T follicular helper cell (primary cell): ENCODE measurements around the gene OSBPL6.

ENCODE experiments used
- DNase-seq: peaks from one replicate; pipeline ENCODE4 v3.0.0-alpha.2; 2020; ENCODE audit warnings: low read depth

The OSBPL6 gene

GRCh38 chr2:178448968-178449661 lies 254.8 kb downstream of the OSBPL6 start:
- DNase-seq, result no peak

- DNase-seq, result no peak
These were observed 255.6 kb downstream of the OSBPL6 start for GRCh38 chr2:178449700-178450523.

GRCh38 chr2:178450524-178450773 lies 256.1 kb downstream of the OSBPL6 start:
- DNase-seq, result peak; percentile 70

- DNase-seq, result peak; percentile 93
These were observed 256.6 kb downstream of the OSBPL6 start, which contains the start of the genes PJVK and PRKRA for GRCh38 chr2:178450774-178451525. Gene PJVK, plus strand, starts transcription at chr2:178451378. Its CDS starts 2,032 bp downstream, at chr2:178453410. Gene PRKRA, minus strand, starts transcription at chr2:178451175. Its CDS starts 145 bp downstream, at chr2:178451030.

GRCh38 chr2:178452334-178452733 lies 258.0 kb downstream of the OSBPL6 start:
- DNase-seq, result no peak
